HG02885 (cell line): ENCODE results near the gene ZBTB1.
"Not testable (repeated sequence)": the region's sequence is repeated elsewhere in the genome, so short reads cannot be mapped to it uniquely, and the experiment has no call there.

Experiments used
- ATAC-seq: cut with Tn5 transposase; IDR thresholded peaks from one replicate; pipeline ENCODE4 v1.9.1; 2021; ENCODE audit warnings: mild to moderate bottlenecking; ENCODE audit not compliant: unreplicated experiment, poor library complexity

ZBTB1 gene

GRCh38 chr14:64493455-64493854, 11.1 kb upstream of the ZBTB1 start:
- ATAC-seq = no peak

- ATAC-seq = no peak
Measured at GRCh38 chr14:64495252-64495651, 9.3 kb upstream of the ZBTB1 start.

- no peak for ATAC-seq
Measured at GRCh38 chr14:64496764-64497163, 7.8 kb upstream of the ZBTB1 start.

- no peak for ATAC-seq
Measured at GRCh38 chr14:64500088-64500487, 4.5 kb upstream of the ZBTB1 start.

- no peak for ATAC-seq
Measured at GRCh38 chr14:64501411-64502171, 3.0 kb upstream of the ZBTB1 start.

GRCh38 chr14:64502456-64502855, 2.1 kb upstream of the ZBTB1 start:
- ATAC-seq = no peak

GRCh38 chr14:64502887-64503433, 1.6 kb upstream of the ZBTB1 start:
- ATAC-seq = no peak

- ATAC-seq = peak; percentile 65
Measured at GRCh38 chr14:64503434-64504309, 898 bp upstream of the ZBTB1 start, which contains the start of gene ZBTB25. TSS of gene ZBTB25 (minus strand) at chr14:64503838. CDS start at chr14:64490533, 13,305 bp downstream.

GRCh38 chr14:64504897-64505794, 576 bp downstream of the ZBTB1 start:
- peak; percentile 31 for ATAC-seq

GRCh38 chr14:64506721-64507120, 2.2 kb downstream of the ZBTB1 start:
- ATAC-seq = no peak

GRCh38 chr14:64507376-64508156, 3.0 kb downstream of the ZBTB1 start:
- ATAC-seq = no peak

GRCh38 chr14:64508215-64508776, 3.7 kb downstream of the ZBTB1 start:
- peak; percentile 12 for ATAC-seq

GRCh38 chr14:64509036-64509435, 4.5 kb downstream of the ZBTB1 start:
- ATAC-seq = no peak

GRCh38 chr14:64510825-64511671, 6.5 kb downstream of the ZBTB1 start:
- no peak for ATAC-seq

GRCh38 chr14:64513271-64513670, 8.7 kb downstream of the ZBTB1 start:
- ATAC-seq = no peak

GRCh38 chr14:64515053-64515452, 10.5 kb downstream of the ZBTB1 start:
- ATAC-seq = no peak

GRCh38 chr14:64516969-64517368, 12.4 kb downstream of the ZBTB1 start:
- no peak for ATAC-seq

- not testable (repeated sequence) for ATAC-seq
Measured at GRCh38 chr14:64517667-64518066, 13.1 kb downstream of the ZBTB1 start.
